DMS 273 treated with DMSO at 0.1 percent for 48 hours (cell line): ENCODE data around the gene PPP1R3E.
"Not testable (repeated sequence)": the region's sequence is repeated elsewhere in the genome, so short reads cannot be mapped to it uniquely, and the experiment has no call there.

Experiments
- DNase-seq: peaks from one replicate; lab custom pipeline; 2025; lab: John Stamatoyannopoulos, UW

PPP1R3E gene

GRCh38 chr14:23297611-23298277 lies 4.9 kb downstream of the PPP1R3E start:
- DNase-seq: no peak

GRCh38 chr14:23297096-23297495 lies 5.6 kb downstream of the PPP1R3E start:
- DNase-seq: no peak

GRCh38 chr14:23296012-23296777 lies 6.5 kb downstream of the PPP1R3E start:
- DNase-seq: no peak

GRCh38 chr14:23294734-23295561 lies 7.7 kb downstream of the PPP1R3E start:
- DNase-seq: peak; percentile 12

GRCh38 chr14:23286902-23287479 lies 15.7 kb downstream of the PPP1R3E start:
- no peak for DNase-seq

- peak; percentile 98 for DNase-seq
Measured at GRCh38 chr14:23286020-23286901, 16.4 kb downstream of the PPP1R3E start, which contains the start of gene HOMEZ. HOMEZ (minus strand) TSS chr14:23286132; CDS start chr14:23285952, 180 bp downstream.

GRCh38 chr14:23285530-23286019 lies 17.1 kb downstream of the PPP1R3E start:
- no peak for DNase-seq

GRCh38 chr14:23284654-23285529 lies 17.8 kb downstream of the PPP1R3E start:
- no peak for DNase-seq

- DNase-seq: no peak
Measured at GRCh38 chr14:23281247-23281646, 21.4 kb downstream of the PPP1R3E start.

- not testable (repeated sequence) for DNase-seq
Measured at GRCh38 chr14:23277928-23278327, 24.7 kb downstream of the PPP1R3E start.

GRCh38 chr14:23277189-23277588 lies 25.5 kb downstream of the PPP1R3E start:
- DNase-seq: no peak

GRCh38 chr14:23275412-23275811 lies 27.2 kb downstream of the PPP1R3E start:
- no peak for DNase-seq

- no peak for DNase-seq
Measured at GRCh38 chr14:23269193-23269592, 33.5 kb downstream of the PPP1R3E start.

- DNase-seq: not testable (repeated sequence)
Measured at GRCh38 chr14:23260849-23261248, 41.8 kb downstream of the PPP1R3E start.

GRCh38 chr14:23259426-23259825 lies 43.2 kb downstream of the PPP1R3E start:
- no peak for DNase-seq

GRCh38 chr14:23258256-23258655 lies 44.4 kb downstream of the PPP1R3E start:
- DNase-seq: no peak

- DNase-seq: no peak
Measured at GRCh38 chr14:23252420-23253333, 50.0 kb downstream of the PPP1R3E start.

GRCh38 chr14:23252006-23252405 lies 50.7 kb downstream of the PPP1R3E start:
- DNase-seq: no peak

GRCh38 chr14:23249824-23250223 lies 52.8 kb downstream of the PPP1R3E start:
- no peak for DNase-seq
